ENCODE measurements around the gene EPHB6.

Gene EPHB6

DNA sequence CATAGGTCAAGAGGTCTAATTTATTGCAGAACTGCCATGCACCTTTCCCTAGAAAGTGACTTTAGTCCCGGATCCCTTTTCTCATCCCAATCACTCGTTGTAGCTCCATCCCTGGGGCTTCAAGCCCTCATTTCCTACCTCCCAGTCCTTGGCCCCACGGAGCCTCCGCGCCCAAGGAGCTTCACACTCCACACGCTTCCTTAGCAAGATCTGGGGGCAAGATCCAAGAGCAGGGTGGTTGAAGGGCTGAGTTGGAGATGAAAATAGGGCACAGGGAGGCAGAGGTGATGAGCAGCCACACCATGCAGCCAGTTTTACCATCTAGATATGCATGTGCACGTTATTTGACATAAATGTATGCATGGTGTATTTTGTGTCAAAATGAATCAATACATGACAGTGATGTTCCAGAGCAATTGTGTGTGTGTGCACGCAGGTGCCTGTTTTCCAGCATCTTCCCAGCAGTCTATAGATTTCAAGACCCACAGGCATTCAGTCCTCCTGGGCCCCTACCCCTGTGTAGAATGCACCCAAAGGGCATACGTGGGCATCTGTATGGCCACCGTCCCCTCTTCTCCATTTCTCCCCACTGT is 36.7 kb downstream of the EPHB6 start:
- CTCF ChIA-PET: no interaction called here
- POLR2A ChIA-PET: no interaction called here
- H3K4me3 ChIP-seq (ENCODE audit: low read depth, low read length): no peak overlapping the region
- TF ChIP-seq, protein P1, sequence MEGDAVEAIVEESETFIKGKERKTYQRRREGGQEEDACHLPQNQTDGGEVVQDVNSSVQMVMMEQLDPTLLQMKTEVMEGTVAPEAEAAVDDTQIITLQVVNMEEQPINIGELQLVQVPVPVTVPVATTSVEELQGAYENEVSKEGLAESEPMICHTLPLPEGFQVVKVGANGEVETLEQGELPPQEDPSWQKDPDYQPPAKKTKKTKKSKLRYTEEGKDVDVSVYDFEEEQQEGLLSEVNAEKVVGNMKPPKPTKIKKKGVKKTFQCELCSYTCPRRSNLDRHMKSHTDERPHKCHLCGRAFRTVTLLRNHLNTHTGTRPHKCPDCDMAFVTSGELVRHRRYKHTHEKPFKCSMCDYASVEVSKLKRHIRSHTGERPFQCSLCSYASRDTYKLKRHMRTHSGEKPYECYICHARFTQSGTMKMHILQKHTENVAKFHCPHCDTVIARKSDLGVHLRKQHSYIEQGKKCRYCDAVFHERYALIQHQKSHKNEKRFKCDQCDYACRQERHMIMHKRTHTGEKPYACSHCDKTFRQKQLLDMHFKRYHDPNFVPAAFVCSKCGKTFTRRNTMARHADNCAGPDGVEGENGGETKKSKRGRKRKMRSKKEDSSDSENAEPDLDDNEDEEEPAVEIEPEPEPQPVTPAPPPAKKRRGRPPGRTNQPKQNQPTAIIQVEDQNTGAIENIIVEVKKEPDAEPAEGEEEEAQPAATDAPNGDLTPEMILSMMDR (IDR thresholded peaks at IDR 0.05; ENCODE audit: insufficient read depth, low read length, missing control alignments): no peak
- DNase-seq (ENCODE audit: low read depth, low spot score): no peak

DNA sequence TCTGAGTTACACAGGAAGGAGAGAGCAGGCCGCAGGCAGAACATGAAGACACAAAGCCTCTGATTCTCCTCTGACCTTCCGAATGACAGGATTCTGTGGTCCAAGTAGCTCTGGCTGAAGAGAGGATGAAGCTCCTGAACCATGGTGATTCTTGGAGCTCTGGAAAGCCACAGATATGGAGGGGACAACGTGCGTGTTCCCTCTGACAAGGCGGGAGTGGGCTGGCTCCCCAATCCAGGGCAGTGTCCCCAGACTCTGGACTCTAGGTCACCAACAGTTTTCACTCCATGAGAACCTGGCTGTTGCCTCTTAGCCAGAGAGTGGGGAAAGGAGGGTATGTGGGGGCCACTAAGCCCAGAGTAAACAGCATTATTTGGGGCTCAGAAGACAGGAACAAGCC is 38.1 kb downstream of the EPHB6 start:
- no peak for DNase-seq (ENCODE audit: low read depth, low spot score)
- ChIA-PET CTCF (interaction anchor here (3.7 kb wide), 1 partner anchor 12 kb away, joined by 11 read pairs; no protein-coding TSS in a partner anchor), POLR2A (no interaction called here)
- TF ChIP-seq, protein P1 (IDR thresholded peaks at IDR 0.05; ENCODE audit: insufficient read depth, low read length, missing control alignments): no peak
- H3K4me3 ChIP-seq (ENCODE audit: low read depth, low read length): no peak overlapping the region

DNA sequence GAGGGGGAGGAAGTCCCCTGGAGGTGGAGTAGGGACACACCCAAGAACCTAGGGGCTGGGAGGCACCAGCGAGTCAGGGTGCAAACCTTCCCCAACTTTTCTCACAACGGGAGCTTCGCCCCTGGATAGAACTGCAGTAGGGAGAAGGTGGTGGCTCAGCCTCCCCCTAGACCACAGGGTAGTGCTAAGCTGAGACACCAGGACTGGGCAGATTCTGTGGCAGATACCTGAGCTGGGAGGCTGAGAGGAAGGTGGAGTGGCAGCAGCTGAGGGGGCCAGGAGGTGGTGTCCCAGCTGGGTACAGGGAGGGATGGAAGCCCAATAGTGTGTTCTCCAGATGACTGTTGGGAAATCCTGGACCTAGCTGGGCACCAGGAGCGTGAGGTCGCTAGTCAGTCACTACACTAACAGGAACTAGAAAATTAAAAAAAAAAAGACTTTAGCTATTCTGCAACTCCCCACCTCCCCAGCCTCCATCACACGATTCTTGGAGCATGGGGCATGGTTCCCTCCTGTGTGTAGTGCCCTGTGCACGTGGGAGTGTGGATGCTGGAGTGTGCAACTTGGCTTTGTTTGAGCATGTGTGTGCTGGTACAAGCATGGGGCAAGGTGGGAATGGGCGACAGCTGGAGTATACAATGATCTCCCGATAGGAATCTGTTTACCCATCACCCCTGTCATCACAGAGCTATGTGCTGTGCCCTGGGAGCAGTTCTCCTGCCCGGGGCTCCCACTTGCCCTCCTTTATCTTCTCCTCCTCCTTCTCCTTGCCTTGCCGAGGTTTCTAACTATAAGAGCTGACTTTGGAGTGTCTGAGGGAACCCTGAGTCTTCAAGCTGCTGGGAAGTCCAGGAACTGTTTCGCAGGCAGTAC is 39.5 kb downstream of the EPHB6 start:
- H3K4me3 ChIP-seq (ENCODE audit: low read depth, low read length): no peak overlapping the region
- TF ChIP-seq, protein P1 (IDR thresholded peaks at IDR 0.05; ENCODE audit: insufficient read depth, low read length, missing control alignments): no peak
- ChIA-PET POLR2A (no interaction called here), CTCF (interaction anchor here (0.8 to 3.7 kb wide), 3 partner anchors 13 to 321 kb away, joined by 3 to 11 read pairs (median 3); no protein-coding TSS in a partner anchor)
- no peak for DNase-seq (ENCODE audit: low read depth, low spot score)

DNA sequence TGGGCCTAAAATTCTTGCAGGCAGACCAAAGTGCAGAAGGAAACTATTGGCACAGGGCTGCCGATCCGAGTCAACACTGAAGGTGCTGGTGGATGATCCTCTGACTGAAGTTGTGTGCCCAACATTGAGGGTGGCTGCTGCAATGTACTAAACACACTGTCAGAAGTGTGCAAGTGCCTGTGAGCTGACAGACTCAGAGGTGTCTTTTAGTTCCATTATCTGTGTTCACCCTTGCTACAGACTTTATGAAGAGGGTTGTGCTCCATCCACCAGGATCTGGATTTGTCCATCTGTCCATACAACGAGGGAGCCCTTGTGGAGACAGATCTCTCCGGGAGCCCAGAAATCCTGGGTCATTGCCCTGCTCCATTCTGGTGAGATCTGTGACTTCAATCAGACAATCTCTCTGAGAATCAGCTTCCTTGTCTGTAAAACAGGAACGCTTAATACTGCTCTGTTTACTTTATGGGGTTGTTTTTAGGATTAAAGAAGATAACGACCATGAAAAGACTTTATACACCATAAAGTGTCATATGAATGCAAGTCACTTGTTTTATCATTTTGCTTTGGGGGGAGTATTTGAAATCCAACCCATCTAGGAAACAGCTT is 40.2 kb downstream of the EPHB6 start:
- TF ChIP-seq, protein P1 (IDR thresholded peaks at IDR 0.05; ENCODE audit: insufficient read depth, low read length, missing control alignments): no peak
- no peak overlapping the region for H3K4me3 ChIP-seq (ENCODE audit: low read depth, low read length)
- ChIA-PET POLR2A (no interaction called here), CTCF (interaction anchor here (1.1 to 3.7 kb wide), 2 partner anchors 14 to 15 kb away, joined by 3 to 11 read pairs; no protein-coding TSS in a partner anchor)
- DNase-seq (ENCODE audit: low read depth, low spot score): no peak

DNA sequence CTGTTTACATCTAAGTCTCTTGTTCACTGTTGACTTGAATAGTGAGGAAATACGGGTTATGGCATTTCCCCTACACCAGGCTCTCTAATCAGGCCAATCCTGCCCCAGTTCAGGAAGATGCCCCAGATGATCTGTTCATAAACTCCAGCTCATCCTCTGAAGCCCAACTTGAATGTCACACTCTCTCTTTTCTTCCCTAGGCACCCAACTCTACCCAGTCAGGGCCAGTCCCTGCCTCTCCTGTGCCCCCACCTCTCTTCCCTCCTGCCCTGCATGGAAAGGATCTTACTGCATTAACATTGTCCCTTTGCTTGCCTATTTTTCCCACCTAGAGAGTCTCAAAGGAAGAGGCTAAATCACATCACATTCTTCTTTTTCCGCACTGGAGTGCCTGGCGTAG is 41.3 kb downstream of the EPHB6 start:
- H3K4me3 ChIP-seq (ENCODE audit: low read depth, low read length): no peak overlapping the region
- POLR2A ChIA-PET: no interaction called here
- DNase-seq (ENCODE audit: low read depth, low spot score): no peak
- CTCF ChIA-PET: no interaction called here
- TF ChIP-seq, protein P1 (IDR thresholded peaks at IDR 0.05; ENCODE audit: insufficient read depth, low read length, missing control alignments): no peak
